Erythroblast (primary cell): ENCODE measurements around the gene TRPM3.

ENCODE experiments used
- GATA1 ChIP-seq: IDR thresholded peaks from 2 replicates; pipeline ENCODE4 v1.6.1; 2011; ENCODE audit warnings: low read depth, mild to moderate bottlenecking, control low read depth, low read length, moderate library complexity
- POLR2A ChIP-seq: IDR thresholded peaks from 2 replicates; pipeline ENCODE4 v1.6.1; 2011; ENCODE audit warnings: mild to moderate bottlenecking, low read length

- TF ChIP-seq POLR2A, result no peak
- no peak for TF ChIP-seq GATA1
These were observed 15.3 kb upstream of the TRPM3 start for GRCh38 chr9:71136696-71137095.
